OCI-LY1 (cell line): ENCODE data around the gene RNF214.

ENCODE experiments used
- CTCF ChIP-seq: fragments of 200-600 bp; sonication (generic), shearing (Covaris generic); IDR thresholded peaks from 2 replicates; pipeline ENCODE4 v1.5.1; 2017; ENCODE audit warnings: mild to moderate bottlenecking, antibody characterized with exemption, low read length, moderate library complexity, mixed read lengths
- EZH2 ChIP-seq: fragments of 200-600 bp; sonication (generic), shearing (Covaris generic); IDR thresholded peaks from 2 replicates; pipeline ENCODE4 v1.8.0; 2017; ENCODE audit warnings: borderline replicate concordance, mixed run types, mild to moderate bottlenecking, antibody characterized with exemption, low read length, moderate library complexity, mixed read lengths

GRCh38 chr11:117258576-117258975 is 26.1 kb downstream of the RNF214 start:
- TF ChIP-seq CTCF: no peak
- no peak for TF ChIP-seq EZH2
